Glutamatergic neuron (in vitro differentiated cells): Measurements from ENCODE around the gene SMAGP. TPM values are rescaled to one million over a fixed set of nuclear protein-coding genes. Genes with fewer than 3 reads are reported as not detected.
"Not testable (repeated sequence)": the region's sequence is repeated elsewhere in the genome, so short reads cannot be mapped to it uniquely, and the experiment has no call there.

Source experiments
- DNase-seq: peaks from one replicate; pipeline ENCODE4 v3.0.0; 2022
- H3K27ac Mint-ChIP-seq: one replicate; pipeline ENCODE4 v1.8.0; 2020; ENCODE audit warnings: mild to moderate bottlenecking, mixed read lengths, inconsistent platforms; ENCODE audit not compliant: unreplicated experiment
- H3K27me3 Mint-ChIP-seq: one replicate; pipeline ENCODE4 v1.8.0; 2020; ENCODE audit warnings: mild to moderate bottlenecking, moderate library complexity, mixed read lengths, inconsistent platforms; ENCODE audit not compliant: unreplicated experiment
- H3K36me3 Mint-ChIP-seq: one replicate; pipeline ENCODE4 v1.8.0; 2020; ENCODE audit warnings: mild to moderate bottlenecking, mixed read lengths, inconsistent platforms; ENCODE audit not compliant: unreplicated experiment
- H3K4me1 Mint-ChIP-seq: one replicate; pipeline ENCODE4 v1.8.0; 2020; ENCODE audit warnings: mild to moderate bottlenecking, low read depth, mixed read lengths, inconsistent platforms; ENCODE audit not compliant: unreplicated experiment
- H3K4me3 Mint-ChIP-seq: one replicate; pipeline ENCODE4 v1.8.0; 2020; ENCODE audit warnings: mild to moderate bottlenecking, mixed read lengths, inconsistent platforms; ENCODE audit not compliant: unreplicated experiment
- H3K9me3 Mint-ChIP-seq: one replicate; pipeline ENCODE4 v1.8.0; 2020; ENCODE audit warnings: mild to moderate bottlenecking, moderate library complexity, mixed read lengths, inconsistent platforms; ENCODE audit not compliant: unreplicated experiment
- CTCF ChIP-seq: fragments of 200-600 bp; sonication (generic); IDR thresholded peaks from one replicate; pipeline ENCODE4 v1.5.0; 2021; ENCODE audit not compliant: partially characterized antibody, unreplicated experiment
- total RNA-seq: library from RNA; stranded (reverse); fragmentation: NEBNext Ultra II Directional; extraction: Animal tissue kit (Norgen Biotek cat#: 25700); gene quantifications from one replicate; pipeline ENCODE4 v1.2.1, GENCODE V29; 2021; ENCODE audit not compliant: unreplicated experiment

Gene SMAGP
- total RNA-seq, 1 donor from 2014 or later = not detected

- Mint-ChIP-seq H3K36me3 (no peaks in the 10 kb centered on the region), H3K4me3 (no peak overlapping the region), H3K4me1 (peaks cover 2% of the 10 kb centered on the region), H3K27me3 (no peaks in the 10 kb centered on the region), H3K27ac (no peak overlapping the region), H3K9me3 (no peaks in the 10 kb centered on the region)
- DNase-seq = no peak
- no peak for TF ChIP-seq CTCF
Observed at GRCh38 chr12:51224625-51225024, 45.6 kb downstream of the SMAGP start.

GRCh38 chr12:51222461-51222860 is 47.8 kb downstream of the SMAGP start:
- Mint-ChIP-seq H3K4me3 (no peak overlapping the region), H3K36me3 (no peaks in the 10 kb centered on the region), H3K9me3 (peaks cover 2% of the 10 kb centered on the region), H3K27ac (peak overlapping the region; percentile 10), H3K4me1 (peaks cover 12% of the 10 kb centered on the region), H3K27me3 (peaks cover 2% of the 10 kb centered on the region)
- no peak for DNase-seq
- no peak for TF ChIP-seq CTCF

GRCh38 chr12:51219857-51220256 is 50.4 kb downstream of the SMAGP start:
- not testable (repeated sequence) for H3K36me3 Mint-ChIP-seq, H3K27me3 Mint-ChIP-seq, H3K9me3 Mint-ChIP-seq, H3K4me1 Mint-ChIP-seq, H3K27ac Mint-ChIP-seq, DNase-seq, H3K4me3 Mint-ChIP-seq

- Mint-ChIP-seq H3K9me3 (peaks cover 2% of the 10 kb centered on the region), H3K27me3 (peaks cover 2% of the 10 kb centered on the region), H3K4me1 (peaks cover 9% of the 10 kb centered on the region), H3K27ac (peak overlapping the region; percentile 20), H3K36me3 (no peaks in the 10 kb centered on the region), H3K4me3 (peak overlapping the region; percentile 67)
- DNase-seq = no peak
- TF ChIP-seq CTCF = no peak
Observed at GRCh38 chr12:51219322-51219721, 50.9 kb downstream of the SMAGP start.

- TF ChIP-seq CTCF = no peak
- peak overlapping the region; percentile 80 for H3K4me3 Mint-ChIP-seq
- H3K27me3 Mint-ChIP-seq = peaks cover 2% of the 10 kb centered on the region
- peaks cover 2% of the 10 kb centered on the region for H3K9me3 Mint-ChIP-seq
- H3K27ac Mint-ChIP-seq = peak overlapping the region; percentile 33
- DNase-seq = no peak
- no peaks in the 10 kb centered on the region for H3K36me3 Mint-ChIP-seq
- H3K4me1 Mint-ChIP-seq = peaks cover 9% of the 10 kb centered on the region
Observed at GRCh38 chr12:51218607-51219161, 51.5 kb downstream of the SMAGP start.
